Fibroblast of mammary gland (primary cell): Measurements from ENCODE around the gene CDH23.

ENCODE experiments used
- DNase-seq: peaks from one replicate; pipeline ENCODE4 v3.0.0-alpha.2; 2010; ENCODE audit warnings: low read depth
- H3K4me3 ChIP-seq: 2 replicates; pipeline ENCODE4 v1.5.1; 2011; ENCODE audit warnings: low read depth, mild to moderate bottlenecking, low read length, moderate library complexity; ENCODE audit not compliant: control insufficient read depth
- CTCF ChIP-seq: conservative IDR thresholded peaks from 2 replicates; pipeline ENCODE4 v1.5.1; 2011; ENCODE audit warnings: low read depth, low read length, inconsistent platforms; ENCODE audit not compliant: control insufficient read depth, insufficient read depth

Gene CDH23

GRCh38 chr10:71679425-71679824, 282.7 kb downstream of the CDH23 start:
- TF ChIP-seq CTCF: no peak
- H3K4me3 ChIP-seq: no peak overlapping the region
- DNase-seq: no peak

GRCh38 chr10:71681977-71682376, 285.3 kb downstream of the CDH23 start:
- no peak overlapping the region for H3K4me3 ChIP-seq
- DNase-seq: no peak
- no peak for TF ChIP-seq CTCF

GRCh38 chr10:71683301-71683700, 286.6 kb downstream of the CDH23 start:
- TF ChIP-seq CTCF: no peak
- H3K4me3 ChIP-seq: no peak overlapping the region
- no peak for DNase-seq

- H3K4me3 ChIP-seq: no peak overlapping the region
- no peak for TF ChIP-seq CTCF
- DNase-seq: no peak
Measured at GRCh38 chr10:71684356-71685173, 287.8 kb downstream of the CDH23 start.

- H3K4me3 ChIP-seq: no peak overlapping the region
- DNase-seq: no peak
- TF ChIP-seq CTCF: no peak
Measured at GRCh38 chr10:71685554-71686232, 289.0 kb downstream of the CDH23 start.

- no peak for DNase-seq
- TF ChIP-seq CTCF: no peak
- no peak overlapping the region for H3K4me3 ChIP-seq
Measured at GRCh38 chr10:71687077-71687476, 290.4 kb downstream of the CDH23 start.
